DMS153 treated with DMSO at 0.1 percent for 48 hours (cell line): ENCODE results near the gene SCRT2.
"Not testable (repeated sequence)": the region's sequence is repeated elsewhere in the genome, so short reads cannot be mapped to it uniquely, and the experiment has no call there.

Experiments used
- DNase-seq: peaks from one replicate; lab custom pipeline; 2025; ENCODE audit not compliant: unreplicated experiment; lab: John Stamatoyannopoulos, UW

SCRT2 gene

DNA sequence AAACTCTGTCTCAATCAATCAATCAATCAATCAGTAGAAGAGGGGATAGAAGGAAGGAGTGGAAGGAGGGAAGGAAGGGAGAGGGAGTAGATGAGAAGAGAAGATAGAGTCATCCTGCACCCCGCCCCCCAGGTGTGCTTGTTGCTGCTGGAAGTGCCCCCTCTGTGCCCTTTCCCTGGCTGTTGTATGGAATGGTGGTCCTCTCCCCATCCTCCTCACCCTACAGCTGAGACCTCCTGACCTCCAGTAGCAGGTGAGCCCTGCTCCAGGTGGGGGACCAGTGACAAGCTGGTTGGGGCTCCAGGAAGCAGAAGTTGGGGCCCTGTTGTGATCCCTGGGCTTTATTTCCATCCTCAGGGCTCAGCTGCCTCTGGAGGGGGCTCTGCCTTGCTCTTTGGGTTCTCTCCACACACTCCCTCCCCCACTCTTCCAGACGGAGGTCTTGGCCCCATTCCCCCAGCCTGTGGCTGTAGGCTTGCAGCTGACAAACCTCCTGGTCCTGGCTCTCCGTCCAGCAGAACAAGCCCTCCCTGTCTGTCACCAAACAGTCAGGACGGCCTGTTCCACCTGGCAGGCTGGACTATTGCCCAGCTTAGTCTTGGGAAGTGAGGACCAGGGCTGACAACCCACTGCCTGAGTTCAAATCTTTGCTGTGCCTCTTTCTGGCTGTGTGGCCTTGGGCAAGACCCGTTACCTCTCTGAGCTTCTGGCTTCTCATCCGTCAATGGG lies 26.0 kb upstream of the SCRT2 start:
- DNase-seq, result no peak

DNA sequence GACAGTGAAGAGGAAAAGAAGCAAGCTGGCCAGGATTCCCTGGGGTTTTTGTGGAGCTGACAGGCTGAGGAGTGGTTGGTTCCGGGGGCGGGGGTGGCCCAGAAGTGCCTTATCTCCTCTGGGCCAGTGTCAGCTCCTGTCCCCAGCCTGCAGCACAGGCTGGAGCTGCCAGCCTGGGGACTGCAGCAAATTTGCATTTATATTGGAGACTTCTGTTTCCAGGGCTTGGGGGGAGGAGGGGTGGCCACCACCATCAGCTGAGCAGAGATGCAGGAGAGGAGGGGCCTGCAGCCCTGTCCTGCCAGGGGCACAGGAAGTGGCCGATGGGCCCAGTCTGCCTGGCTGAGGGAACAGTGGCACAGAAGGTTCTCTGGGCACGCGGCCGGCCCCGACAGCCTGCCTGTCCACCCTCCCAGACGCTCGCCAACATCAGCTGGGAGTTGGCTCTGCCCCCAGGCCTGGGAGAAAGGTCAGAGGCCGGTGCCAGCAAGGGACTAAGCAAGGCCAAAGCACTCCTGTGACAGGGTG lies 24.3 kb upstream of the SCRT2 start:
- no peak for DNase-seq

DNA sequence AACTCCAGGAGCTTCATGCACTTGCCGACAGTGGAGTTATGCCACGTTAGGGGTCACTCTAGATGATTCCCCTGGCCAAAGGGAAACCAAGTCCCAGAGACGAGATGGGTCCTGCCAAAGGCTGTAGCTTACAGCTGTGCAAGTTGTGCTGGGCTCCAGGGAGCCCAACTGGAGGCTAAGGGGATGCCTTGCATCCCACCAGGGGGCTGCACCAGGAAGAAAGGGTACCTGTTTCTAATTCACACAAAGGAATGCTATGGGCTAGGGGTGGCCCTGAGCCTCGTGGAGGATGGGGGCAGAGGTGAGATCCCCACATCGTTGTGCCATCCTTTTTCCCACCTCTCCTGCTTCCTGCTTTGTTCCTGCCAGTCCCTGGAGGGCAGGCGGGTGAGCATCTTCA lies 23.7 kb upstream of the SCRT2 start:
- no peak for DNase-seq

- DNase-seq, result no peak
Observed at GRCh38 chr20:698276-698675, 22.7 kb upstream of the SCRT2 start.

- DNase-seq, result no peak
Observed at GRCh38 chr20:697826-698225, 22.2 kb upstream of the SCRT2 start.

GRCh38 chr20:695165-695866 lies 19.7 kb upstream of the SCRT2 start:
- no peak for DNase-seq

DNA sequence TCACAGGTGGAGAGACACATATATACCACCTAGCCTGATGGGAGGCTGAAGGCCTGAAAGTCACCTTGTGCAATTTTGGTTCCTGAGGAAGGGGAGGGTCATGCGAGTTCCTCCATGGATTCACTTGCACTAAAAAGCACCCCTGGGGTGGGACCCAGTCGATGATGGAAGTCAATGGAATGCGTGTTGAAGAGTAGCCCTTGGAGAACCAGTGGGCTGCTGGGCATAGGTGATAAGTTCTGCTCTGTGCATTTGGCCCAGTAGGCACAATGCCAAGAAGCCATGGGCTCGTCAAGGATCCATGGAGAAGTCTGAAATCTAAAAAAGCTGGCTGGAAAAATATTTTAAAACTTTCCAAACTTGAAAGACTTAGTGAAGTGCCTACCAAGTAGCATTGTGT lies 18.9 kb upstream of the SCRT2 start:
- no peak for DNase-seq

- DNase-seq, result not testable (repeated sequence)
Observed at GRCh38 chr20:693786-694185, 18.2 kb upstream of the SCRT2 start.

DNA sequence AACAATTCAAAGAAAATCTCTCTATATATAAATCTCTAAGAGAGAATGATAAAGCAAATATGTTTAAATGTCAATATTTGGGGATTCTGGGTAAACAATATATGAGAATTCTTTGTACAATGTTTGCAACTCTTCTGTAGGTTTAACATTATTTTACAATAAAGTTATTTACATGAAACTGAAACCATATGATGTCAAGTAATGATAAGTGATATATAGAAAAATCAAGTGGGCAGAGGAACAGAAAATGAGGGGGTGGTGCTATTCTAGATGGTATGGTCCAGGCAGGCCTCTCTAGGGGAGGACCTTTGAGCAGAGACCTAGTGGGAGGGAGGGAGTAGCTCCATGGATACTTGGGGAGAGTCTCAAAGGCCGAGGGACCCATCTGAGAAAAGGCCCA lies 16.4 kb upstream of the SCRT2 start:
- DNase-seq, result no peak

DNA sequence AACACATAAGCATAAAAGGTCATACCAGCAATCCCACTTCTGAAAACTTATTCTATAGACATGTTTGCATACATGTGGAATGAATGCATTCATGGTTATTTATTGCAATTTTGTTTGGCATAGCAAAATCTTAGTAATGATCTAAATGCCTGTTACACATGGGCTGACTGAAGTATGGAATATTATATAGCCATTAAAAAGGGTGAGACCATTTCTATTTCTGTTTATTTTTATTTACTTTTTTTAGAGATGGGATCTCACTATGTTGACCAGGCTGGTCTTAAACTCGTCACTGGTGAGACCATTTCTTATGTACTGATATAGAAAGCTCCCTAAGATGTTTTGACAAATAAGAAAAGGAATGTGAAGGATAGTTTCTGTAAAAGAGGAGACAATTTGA lies 14.3 kb upstream of the SCRT2 start:
- no peak for DNase-seq

GRCh38 chr20:689348-689747 lies 13.7 kb upstream of the SCRT2 start:
- no peak for DNase-seq

DNA sequence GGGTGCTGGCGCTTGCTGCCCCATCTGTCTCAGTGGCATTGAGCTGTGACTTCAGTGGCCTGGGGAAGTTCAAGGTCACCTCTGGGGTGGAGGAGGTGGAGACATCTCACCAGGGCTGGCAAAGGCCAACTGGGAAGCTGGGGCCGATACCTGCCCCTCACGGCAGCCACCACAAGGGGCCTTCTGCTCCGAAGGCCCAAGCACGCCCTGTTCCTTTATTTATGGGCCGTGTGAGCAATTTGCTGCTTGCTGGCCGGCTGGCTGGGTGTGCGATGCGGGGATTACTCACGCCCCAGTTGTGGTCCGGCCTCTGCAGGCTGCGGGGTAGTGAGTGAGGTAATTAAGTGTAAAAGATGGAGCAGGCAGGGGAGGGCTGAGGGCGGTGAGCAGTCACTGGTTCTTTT lies 13.2 kb upstream of the SCRT2 start:
- DNase-seq, result no peak

GRCh38 chr20:687468-688203 lies 12.0 kb upstream of the SCRT2 start:
- no peak for DNase-seq

DNA sequence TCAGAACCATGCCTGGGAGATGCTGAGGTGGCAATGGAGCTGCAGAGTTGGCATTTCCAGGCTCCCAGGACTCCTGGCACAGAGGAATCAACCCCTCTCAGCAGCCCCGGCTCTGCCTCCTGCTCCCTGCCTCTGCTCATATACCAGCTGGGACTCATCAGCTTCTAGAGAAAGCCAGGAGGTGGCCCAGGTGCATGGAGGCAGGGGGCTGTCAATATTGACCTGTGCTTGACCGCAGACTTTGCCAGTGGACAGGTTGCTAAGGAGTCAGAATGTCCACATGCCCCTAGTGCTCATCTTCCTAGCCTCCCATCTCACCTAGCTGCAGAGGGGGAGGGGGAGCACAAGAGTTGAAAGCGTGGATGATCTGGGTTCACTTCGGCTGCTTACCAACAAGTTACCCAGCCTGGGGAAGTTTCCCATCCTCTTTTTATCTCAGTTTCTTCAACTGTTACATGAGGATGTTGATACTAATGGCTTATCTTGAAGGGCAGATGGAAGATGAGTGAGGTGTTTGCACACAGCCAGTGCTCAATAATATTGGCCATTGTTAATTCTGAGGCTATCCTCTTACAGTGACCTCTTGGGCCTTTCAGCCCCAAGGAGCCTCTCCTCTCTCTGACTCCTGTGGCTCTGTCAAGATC lies 9.2 kb upstream of the SCRT2 start:
- no peak for DNase-seq

GRCh38 chr20:682123-682522 lies 6.5 kb upstream of the SCRT2 start:
- DNase-seq, result no peak

- no peak for DNase-seq
Observed at GRCh38 chr20:680638-681187, 5.1 kb upstream of the SCRT2 start.

- DNase-seq, result no peak
Observed at GRCh38 chr20:677957-678356, 2.4 kb upstream of the SCRT2 start.

DNA sequence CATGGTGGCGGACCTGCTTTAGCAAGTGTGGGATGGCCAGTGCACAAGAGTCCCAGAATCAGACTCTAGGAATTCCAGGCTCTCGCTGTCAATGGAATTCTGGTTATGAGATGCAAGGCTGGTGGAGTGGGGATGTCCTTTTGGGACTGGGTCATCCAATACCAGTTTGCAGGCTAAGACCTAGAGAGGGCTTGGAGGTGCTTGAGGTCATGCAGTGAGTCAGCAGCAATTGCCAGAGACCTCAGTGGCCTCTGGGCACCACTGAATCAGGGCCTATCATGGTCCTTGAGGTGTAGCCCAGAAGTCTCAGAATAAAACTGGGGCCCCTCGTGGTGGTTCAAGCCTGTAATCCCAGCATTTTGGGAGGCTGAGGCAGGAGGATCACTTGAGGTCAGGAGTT lies 1.4 kb upstream of the SCRT2 start:
- no peak for DNase-seq

GRCh38 chr20:676315-676937 lies 824 bp upstream of the SCRT2 start:
- no peak for DNase-seq

GRCh38 chr20:675033-675452 lies 559 bp downstream of the SCRT2 start:
- DNase-seq, result no peak

GRCh38 chr20:673603-674001 lies 2.0 kb downstream of the SCRT2 start:
- no peak for DNase-seq
